Measurements from ENCODE around the gene OR1F1. TPM values are rescaled to one million over a fixed set of nuclear protein-coding genes. Genes with fewer than 3 reads are reported as not detected.
"Not testable (repeated sequence)": the region's sequence is repeated elsewhere in the genome, so short reads cannot be mapped to it uniquely, and the experiment has no call there.

The OR1F1 gene
- polyA plus RNA-seq, 5 donors, result not detected

GRCh38 chr16:3173892-3174617 is 13.9 kb upstream of the OR1F1 start:
- DNase-seq, result no peak

DNA sequence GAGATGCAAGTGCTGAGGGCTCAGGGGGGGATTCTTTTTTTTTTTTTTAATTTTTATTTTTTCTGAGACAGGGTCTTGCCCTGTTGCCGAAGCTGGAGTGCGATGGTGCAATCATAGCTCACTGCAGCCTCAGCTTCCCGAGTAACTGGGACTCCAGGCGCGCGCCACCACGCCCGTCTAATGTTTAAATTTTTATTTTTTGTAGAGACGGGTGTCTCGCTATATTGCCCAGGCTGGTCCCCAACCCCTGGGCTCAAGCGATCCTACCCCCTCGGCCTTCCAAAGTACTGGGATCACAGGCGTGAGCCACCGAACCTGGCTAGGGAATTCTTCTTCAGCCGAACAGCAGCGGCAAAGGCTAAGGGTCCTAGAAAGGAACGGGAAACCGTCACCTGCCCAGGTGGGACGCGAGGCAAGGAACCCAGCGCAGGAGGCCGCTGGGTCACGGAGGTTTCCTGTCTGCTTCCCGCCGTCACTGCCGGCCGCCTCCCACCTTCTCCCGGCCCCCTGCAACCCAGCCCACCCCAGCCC is 13.3 kb upstream of the OR1F1 start:
- DNase-seq, result no peak

DNA sequence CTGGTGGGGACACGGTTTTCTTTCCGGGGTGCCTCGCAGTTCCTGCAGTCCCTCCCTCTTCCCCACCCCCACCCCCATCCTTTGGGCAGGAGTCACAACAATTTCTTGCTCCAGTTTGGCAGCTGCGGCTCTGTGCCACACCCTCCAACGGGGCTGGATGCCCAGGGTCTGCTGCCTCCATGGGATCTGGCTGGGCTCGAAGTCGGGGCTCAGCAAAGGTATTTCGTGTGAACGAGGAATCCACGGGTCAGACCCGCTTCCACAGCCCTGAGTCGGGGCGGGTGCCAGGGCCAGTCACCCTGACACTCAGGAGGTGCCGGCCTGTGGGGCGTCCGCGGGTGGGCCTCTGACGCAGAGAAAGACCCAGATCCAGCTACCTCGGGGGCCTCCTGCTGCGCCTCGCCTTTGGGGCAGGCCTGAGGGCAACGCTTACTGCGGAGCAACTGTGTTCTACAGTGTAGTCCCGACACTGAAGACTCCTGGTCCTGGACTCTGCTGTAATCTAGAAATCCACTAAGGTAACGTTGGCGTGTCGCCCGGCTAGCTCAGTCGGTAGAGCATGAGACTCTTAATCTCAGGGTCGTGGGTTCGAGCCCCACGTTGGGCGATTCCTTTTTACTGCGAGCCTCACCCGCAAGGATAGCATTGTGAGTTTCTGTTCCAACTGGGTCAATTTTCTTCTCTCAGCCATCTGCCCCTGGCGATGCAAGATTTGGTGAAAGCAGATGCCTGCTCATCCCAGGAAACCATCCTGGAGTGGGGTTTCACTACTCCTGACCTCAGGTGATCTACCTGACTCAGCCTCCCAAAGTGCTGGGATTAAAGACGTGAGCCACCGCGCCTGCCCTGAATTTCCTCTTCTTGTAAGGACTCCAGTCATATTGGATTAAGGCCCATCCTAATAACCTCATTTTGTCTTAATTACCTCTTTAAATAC is 12.6 kb upstream of the OR1F1 start:
- DNase-seq, result no peak

GRCh38 chr16:3179651-3180050 is 8.4 kb upstream of the OR1F1 start:
- DNase-seq, result no peak

GRCh38 chr16:3180445-3180878 is 7.5 kb upstream of the OR1F1 start:
- no peak for DNase-seq

DNA sequence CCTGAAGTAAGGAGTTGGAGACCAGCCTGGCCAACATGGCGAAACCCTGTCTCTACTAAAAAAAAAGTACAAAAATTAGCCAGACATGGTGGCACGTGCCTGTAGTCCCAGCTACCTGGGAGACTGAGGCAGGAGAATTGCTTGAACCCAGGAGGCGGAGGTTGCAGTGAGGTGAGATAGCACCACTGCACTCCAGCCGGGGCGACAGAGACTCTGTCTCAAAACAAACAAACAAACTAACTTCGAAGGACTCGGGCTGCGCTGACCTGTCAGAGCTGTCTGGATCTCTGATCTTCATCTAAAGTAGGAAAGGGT is 5.8 kb upstream of the OR1F1 start:
- not testable (repeated sequence) for DNase-seq

DNA sequence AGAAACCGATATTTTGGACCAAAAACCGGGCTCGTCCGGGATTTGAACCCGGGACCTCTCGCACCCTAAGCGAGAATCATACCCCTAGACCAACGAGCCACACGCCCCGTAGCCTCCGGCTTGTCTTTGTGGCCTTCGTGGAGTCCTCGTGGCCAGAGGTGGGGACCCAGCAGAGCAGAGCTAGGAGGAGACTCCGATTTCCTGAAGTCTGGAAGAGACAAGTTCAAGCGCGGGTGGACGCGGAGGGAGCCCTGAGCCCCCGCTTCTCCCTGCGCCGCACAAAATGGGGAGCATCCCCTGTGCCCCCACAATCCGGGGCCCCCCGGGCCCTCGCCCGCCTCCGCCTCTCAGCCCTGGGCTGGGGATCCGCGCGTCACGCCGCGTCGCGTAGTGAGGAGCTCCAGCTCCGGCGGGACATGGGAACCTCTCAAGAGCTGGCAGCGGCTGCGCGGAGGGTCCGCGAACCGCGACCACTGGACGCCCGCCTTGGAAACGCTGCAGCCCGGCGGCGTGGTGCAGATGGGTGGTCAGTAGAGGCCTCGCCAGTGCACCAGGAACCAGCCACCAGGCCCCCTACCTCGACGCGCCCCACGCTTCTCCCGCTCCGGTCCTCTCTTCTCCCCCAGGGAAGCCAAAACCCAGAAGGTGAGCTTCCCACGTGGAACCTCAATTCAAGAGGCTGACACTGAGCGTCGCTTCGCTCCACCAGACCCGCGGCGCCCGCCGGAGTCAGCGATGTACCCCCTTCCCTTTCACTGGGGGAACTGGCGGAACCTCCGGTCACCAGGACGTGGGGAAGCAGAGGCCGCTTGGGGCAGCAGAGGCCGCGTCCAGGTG is 5.2 kb upstream of the OR1F1 start:
- no peak for DNase-seq

GRCh38 chr16:3183445-3184139 is 4.4 kb upstream of the OR1F1 start:
- no peak for DNase-seq

GRCh38 chr16:3186946-3187690 is 886 bp upstream of the OR1F1 start:
- DNase-seq, result no peak

GRCh38 chr16:3188675-3188924 is 596 bp downstream of the OR1F1 start:
- DNase-seq, result no peak

DNA sequence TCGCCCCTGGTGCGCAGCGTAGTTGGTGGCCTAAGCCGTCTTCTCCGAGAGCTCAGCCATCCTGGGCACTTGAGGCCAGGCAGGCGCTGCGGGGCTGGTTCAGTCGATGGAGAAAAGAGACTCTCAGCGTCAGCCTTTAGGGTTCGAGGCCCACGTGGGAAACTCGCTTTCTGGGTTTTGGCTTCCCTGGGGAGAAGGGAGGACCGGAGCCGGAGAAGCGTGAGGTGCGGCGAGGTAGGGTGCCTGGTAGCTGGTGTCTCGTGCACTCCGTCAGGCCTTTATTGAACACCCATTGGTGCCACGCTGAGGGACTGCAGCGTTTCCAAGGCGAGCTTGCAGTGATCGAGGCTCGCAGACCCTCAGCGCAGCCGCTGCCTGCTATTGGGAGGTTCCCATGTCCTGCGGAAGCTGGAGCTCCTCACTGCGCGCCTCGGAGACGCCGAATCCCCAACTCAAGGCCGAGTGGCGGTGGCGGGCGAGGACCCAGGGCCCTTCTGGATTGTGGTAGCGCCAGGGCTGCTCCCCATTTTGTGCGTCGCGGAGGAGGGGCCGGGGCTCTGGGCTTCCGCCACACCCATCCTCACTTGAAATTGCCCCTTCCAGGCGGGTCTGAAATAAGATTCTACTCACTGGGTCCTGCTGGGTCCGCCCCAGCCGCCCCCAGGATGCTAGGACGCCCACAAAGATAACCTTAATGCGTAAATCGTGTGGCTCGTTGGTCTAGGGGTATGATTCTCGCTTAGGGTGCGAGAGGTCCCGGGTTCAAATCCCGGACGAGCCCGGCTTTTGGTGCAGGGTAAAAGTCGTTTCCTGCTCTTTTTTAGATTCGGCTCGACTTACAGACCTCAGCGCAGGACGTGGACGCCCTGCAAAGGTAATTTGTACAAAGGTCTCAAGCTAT is 1.2 kb downstream of the OR1F1 start:
- no peak for DNase-seq

DNA sequence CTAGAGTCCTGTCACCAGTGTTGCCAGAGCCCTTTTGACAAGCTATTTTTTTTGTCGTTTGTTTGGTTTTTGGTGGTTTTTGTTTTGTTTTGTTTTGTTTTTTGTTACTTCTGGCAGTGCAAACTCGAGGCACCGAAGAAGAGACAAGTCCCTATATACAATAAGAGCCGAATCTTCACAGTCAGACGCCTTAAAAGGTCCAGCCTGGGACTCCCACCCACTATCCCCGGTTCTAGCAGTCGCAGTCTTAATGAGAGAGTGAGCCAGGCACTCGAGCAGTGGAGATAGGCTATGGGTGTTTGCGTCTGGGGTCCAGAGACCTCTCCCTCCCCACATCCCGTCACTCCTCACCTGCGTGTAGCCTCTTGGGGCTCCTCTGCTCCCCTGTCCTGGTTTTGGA is 1.9 kb downstream of the OR1F1 start:
- no peak for DNase-seq

DNA sequence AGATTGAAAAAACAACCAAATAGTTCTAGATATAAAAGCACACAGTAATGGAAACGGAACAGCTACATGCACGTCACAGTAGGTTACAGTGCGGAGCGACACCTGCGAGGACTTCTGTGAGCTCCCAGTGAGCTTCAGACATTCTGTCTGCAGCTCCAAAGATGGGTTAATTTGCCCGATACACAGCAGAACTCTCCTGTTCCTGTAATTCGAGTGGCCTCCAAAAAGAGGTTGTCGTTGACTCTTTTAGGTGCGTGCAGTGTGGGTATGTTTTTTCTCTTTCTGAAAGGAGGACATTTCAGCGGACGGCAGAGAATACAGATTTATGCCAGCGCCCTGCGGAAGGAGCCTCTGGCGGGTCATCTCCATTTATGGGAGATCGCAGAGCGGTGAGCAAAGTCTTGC is 2.9 kb downstream of the OR1F1 start:
- DNase-seq, result no peak

GRCh38 chr16:3192476-3193019 is 4.5 kb downstream of the OR1F1 start:
- no peak for DNase-seq

GRCh38 chr16:3193221-3194212 is 5.5 kb downstream of the OR1F1 start:
- DNase-seq, result no peak

- no peak for DNase-seq
Observed at GRCh38 chr16:3194792-3195191, 6.8 kb downstream of the OR1F1 start.

GRCh38 chr16:3195975-3196374 is 8.0 kb downstream of the OR1F1 start:
- DNase-seq, result no peak

- not testable (repeated sequence) for DNase-seq
Observed at GRCh38 chr16:3197694-3198333, 9.8 kb downstream of the OR1F1 start.

Data from right lung (tissue), 5 donors.